AG09309 (cell line): ENCODE data around the gene SYNGR1.

ENCODE experiments used
- DNase-seq: peaks from one replicate; pipeline ENCODE4 v3.0.0-alpha.2; 2010; ENCODE audit warnings: low read depth
- H3K4me3 ChIP-seq: 2 replicates; pipeline ENCODE4 v1.5.1; 2011; ENCODE audit warnings: mild to moderate bottlenecking, low read depth, low read length, moderate library complexity; ENCODE audit not compliant: control insufficient read depth
- CTCF ChIP-seq: IDR thresholded peaks from 2 replicates; pipeline ENCODE4 v1.5.1; 2011; ENCODE audit warnings: mild to moderate bottlenecking, low read depth, low read length, inconsistent platforms; ENCODE audit not compliant: insufficient read depth, control insufficient read depth; ENCODE audit errors: missing control alignments

The SYNGR1 gene

GRCh38 chr22:39374801-39375200 is 25.0 kb downstream of the SYNGR1 start:
- TF ChIP-seq CTCF, result no peak
- no peak overlapping the region for H3K4me3 ChIP-seq
- no peak for DNase-seq

GRCh38 chr22:39375646-39376045 is 25.9 kb downstream of the SYNGR1 start:
- no peak for DNase-seq
- no peak for TF ChIP-seq CTCF
- H3K4me3 ChIP-seq, result no peak overlapping the region

- no peak overlapping the region for H3K4me3 ChIP-seq
- DNase-seq, result no peak
- TF ChIP-seq CTCF, result no peak
Measured at GRCh38 chr22:39379756-39380730, 30.3 kb downstream of the SYNGR1 start.

- DNase-seq, result no peak
- TF ChIP-seq CTCF, result no peak
- H3K4me3 ChIP-seq, result no peak overlapping the region
Measured at GRCh38 chr22:39381009-39381755, 31.4 kb downstream of the SYNGR1 start.

- H3K4me3 ChIP-seq, result no peak overlapping the region
- no peak for TF ChIP-seq CTCF
- no peak for DNase-seq
Measured at GRCh38 chr22:39381930-39382329, 32.1 kb downstream of the SYNGR1 start.

GRCh38 chr22:39382410-39382809 is 32.6 kb downstream of the SYNGR1 start:
- DNase-seq, result no peak
- no peak overlapping the region for H3K4me3 ChIP-seq
- TF ChIP-seq CTCF, result no peak
